SK-N-SH (cell line): ENCODE measurements around the gene EIF3B.

Experiments
- EP300 ChIP-seq, 2 experiments: IDR thresholded peaks; 2 replicates each; pipeline versions ENCODE4 v1.4.0 to v1.6.1; 2012; ENCODE audit warnings: borderline replicate concordance in 1 of 2, low read depth in 1 of 2, low read length in 1 of 2
- MXI1 ChIP-seq: IDR thresholded peaks from 2 replicates; pipeline ENCODE4 v1.6.1; 2012; ENCODE audit warnings: mild to moderate bottlenecking, low read depth, low read length, improper control_type of control experiment
- POLR2AphosphoS5 ChIP-seq: IDR thresholded peaks from 2 replicates; pipeline ENCODE4 v1.6.1; 2012; ENCODE audit warnings: low read depth, low read length
- TF ChIP-seq, protein P1 (sequence below): fragments of 200-600 bp; sonication (generic); IDR thresholded peaks from 2 replicates; pipeline ENCODE4 v1.6.1; 2017; ENCODE audit warnings: antibody characterized with exemption, mild to moderate bottlenecking, moderate library complexity

DNA sequence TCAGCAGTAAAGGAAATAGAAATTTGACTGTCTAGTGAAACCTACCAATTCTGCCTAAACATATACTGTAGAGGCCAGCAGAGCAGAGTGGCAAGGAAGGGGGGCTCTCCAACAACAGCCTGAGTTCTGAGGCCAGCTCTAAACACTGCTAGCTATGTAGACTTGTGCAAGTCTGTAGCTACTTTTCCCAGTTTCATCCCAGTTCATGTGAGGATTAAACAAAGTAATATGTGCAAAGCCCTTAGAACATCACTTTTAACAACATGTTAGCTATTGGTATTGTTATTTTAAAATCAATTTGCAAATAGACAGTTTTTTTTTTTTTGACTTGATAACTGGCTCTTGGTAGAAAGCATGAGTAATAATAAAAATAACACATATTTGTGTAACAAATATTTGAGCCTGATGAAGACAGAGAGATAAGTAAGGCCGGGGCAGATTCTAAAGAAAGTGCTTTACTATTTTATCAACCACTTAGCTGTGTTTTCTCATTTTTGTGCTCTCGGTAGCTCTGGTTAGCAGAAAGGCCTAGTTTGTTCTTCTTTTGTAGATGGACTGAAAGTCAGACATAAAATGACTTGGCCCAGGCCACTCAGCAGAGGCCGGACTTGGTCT is 58.1 kb downstream of the EIF3B start:
- TF ChIP-seq EP300 (IDR thresholded peaks at IDR 0.05; ENCODE audit: borderline replicate concordance in 1 of 2, low read depth in 1 of 2, low read length in 1 of 2) = no peak
- TF ChIP-seq MXI1 = no peak
- TF ChIP-seq, protein P1, sequence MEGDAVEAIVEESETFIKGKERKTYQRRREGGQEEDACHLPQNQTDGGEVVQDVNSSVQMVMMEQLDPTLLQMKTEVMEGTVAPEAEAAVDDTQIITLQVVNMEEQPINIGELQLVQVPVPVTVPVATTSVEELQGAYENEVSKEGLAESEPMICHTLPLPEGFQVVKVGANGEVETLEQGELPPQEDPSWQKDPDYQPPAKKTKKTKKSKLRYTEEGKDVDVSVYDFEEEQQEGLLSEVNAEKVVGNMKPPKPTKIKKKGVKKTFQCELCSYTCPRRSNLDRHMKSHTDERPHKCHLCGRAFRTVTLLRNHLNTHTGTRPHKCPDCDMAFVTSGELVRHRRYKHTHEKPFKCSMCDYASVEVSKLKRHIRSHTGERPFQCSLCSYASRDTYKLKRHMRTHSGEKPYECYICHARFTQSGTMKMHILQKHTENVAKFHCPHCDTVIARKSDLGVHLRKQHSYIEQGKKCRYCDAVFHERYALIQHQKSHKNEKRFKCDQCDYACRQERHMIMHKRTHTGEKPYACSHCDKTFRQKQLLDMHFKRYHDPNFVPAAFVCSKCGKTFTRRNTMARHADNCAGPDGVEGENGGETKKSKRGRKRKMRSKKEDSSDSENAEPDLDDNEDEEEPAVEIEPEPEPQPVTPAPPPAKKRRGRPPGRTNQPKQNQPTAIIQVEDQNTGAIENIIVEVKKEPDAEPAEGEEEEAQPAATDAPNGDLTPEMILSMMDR = no peak
- TF ChIP-seq POLR2AphosphoS5 = no peak
